T-cell (primary cell): ENCODE data around the gene TCFL5. TPM values are rescaled to one million over a fixed set of nuclear protein-coding genes. Genes with fewer than 3 reads are reported as not detected.

ENCODE experiments used
- ATAC-seq, 4 experiments: fragments of 200-7000 bp in 3 of 4; fragments of 150-1000 bp in 1 of 4; cut with Tn5 transposase; replicated peaks in 1 of 4; 1 replicate in 3 of 4; 2 replicates in 1 of 4; pipeline ENCODE4 v1.10.0; 2021; ENCODE audit warnings: moderate library complexity in 3 of 4, mild to moderate bottlenecking in 2 of 4, moderate number of reproducible peaks in 1 of 4
- CTCF ChIA-PET, 2 donors: fragments of 300-600 bp; sonication (Branson Sonifier 250); formaldehyde crosslinking; loops; one replicate each; lab custom pipeline; 2022; ENCODE audit warnings: antibody characterized with exemption in 2 of 2; lab: Charles Lee
- POLR2A ChIA-PET, 2 donors: fragments of 300-600 bp; sonication (Branson Sonifier 250); formaldehyde crosslinking; loops; one replicate each; lab custom pipeline; 2022; ENCODE audit warnings: antibody characterized with exemption in 2 of 2; lab: Charles Lee
- DNase-seq, 35 experiments: peaks; one replicate each; pipeline versions ENCODE4 v3.0.0 to v3.0.0-alpha.2; 2013 to 2023
- H3K27ac ChIP-seq: one replicate; pipeline ENCODE4 v1.5.1; 2013; ENCODE audit warnings: low read length
- H3K27me3 ChIP-seq, 2 experiments: replicated peaks in 1 of 2; 1 replicate in 1 of 2; 2 replicates in 1 of 2; pipeline versions ENCODE4 v1.6.1 to v1.7.0; 2013; ENCODE audit warnings: low read length in 1 of 2, mixed read lengths in 1 of 2; ENCODE audit not compliant: control insufficient read depth in 2 of 2, insufficient read depth in 2 of 2; ENCODE audit errors: extremely low read depth in 1 of 2
- H3K36me3 ChIP-seq, 2 donors: 1 replicate in 1 of 2; 2 replicates in 1 of 2; pipeline versions ENCODE4 v1.6.1 to v1.7.0; 2013; ENCODE audit warnings: low read length in 1 of 2; ENCODE audit not compliant: control insufficient read depth in 2 of 2, insufficient read depth in 1 of 2; ENCODE audit errors: extremely low read depth in 1 of 2
- H3K4me1 ChIP-seq, 2 experiments: 1 replicate in 1 of 2; 2 replicates in 1 of 2; pipeline versions ENCODE4 v1.6.1 to v1.7.0; 2013; ENCODE audit warnings: low read length in 2 of 2, mixed read lengths in 1 of 2; ENCODE audit not compliant: insufficient read depth in 2 of 2, control insufficient read depth in 1 of 2; ENCODE audit errors: extremely low read depth in 1 of 2
- H3K4me3 ChIP-seq, 2 donors: 1 replicate in 1 of 2; 2 replicates in 1 of 2; pipeline versions ENCODE4 v1.5.1 to v1.7.0; 2013; ENCODE audit warnings: mild to moderate bottlenecking in 2 of 2, low read length in 1 of 2, moderate library complexity in 1 of 2; ENCODE audit not compliant: control insufficient read depth in 1 of 2; ENCODE audit errors: extremely low read depth in 1 of 2
- H3K9me3 ChIP-seq: 2 replicates; pipeline ENCODE4 v1.7.0; 2013
- H3K27ac Mint-ChIP-seq, 2 donors: one replicate each; pipeline ENCODE4 v1.8.0; 2020 to 2021; ENCODE audit warnings: mild to moderate bottlenecking in 2 of 2, mixed read lengths in 2 of 2
- H3K27me3 Mint-ChIP-seq, 2 donors: one replicate each; pipeline ENCODE4 v1.8.0; 2021 to 2022; ENCODE audit warnings: mixed read lengths in 2 of 2
- H3K36me3 Mint-ChIP-seq: one replicate; pipeline ENCODE4 v1.8.0; 2021; ENCODE audit warnings: mixed read lengths
- H3K4me1 Mint-ChIP-seq, 3 donors: one replicate each; pipeline ENCODE4 v1.8.0; 2020 to 2022; ENCODE audit warnings: mixed read lengths in 3 of 3, mild to moderate bottlenecking in 1 of 3
- H3K4me3 Mint-ChIP-seq, 3 donors: one replicate each; pipeline ENCODE4 v1.8.0; 2020 to 2022; ENCODE audit warnings: mild to moderate bottlenecking in 3 of 3, mixed read lengths in 3 of 3, moderate library complexity in 3 of 3
- H3K9me3 Mint-ChIP-seq, 3 donors: one replicate each; pipeline ENCODE4 v1.8.0; 2020 to 2022; ENCODE audit warnings: mixed read lengths in 3 of 3
- WGBS: methylation state at CpG from one replicate; pipeline ENCODE4 v1.1.5; 2013; ENCODE audit warnings: missing lambda C conversion rate; ENCODE audit not compliant: insufficient coverage; 5-methylcytosine and 5-hydroxymethylcytosine counted together
- total RNA-seq, 35 experiments: library from RNA in 6 of 35; stranded (reverse) in 6 of 35; fragments of 120-200 nt in 1 of 35; gene quantifications; one replicate each; pipeline versions ENCODE4 v1.2.1 to v1.2.4 and lab custom pipeline; 2013 to 2026

Gene TCFL5
- total RNA-seq, 5 donors from 2014 or later (not counting 1 experiment from before 2014, with no cell fraction given) = 5.0 to 12.7 (median 8.5) TPM

GRCh38 chr20:62799873-62800272 lies 61.7 kb downstream of the TCFL5 start:
- Histone ChIP-seq H3K27me3 (no peaks in the 10 kb centered on the region), H3K27ac (no peak overlapping the region), H3K4me3 (no peak overlapping the region), H3K4me1 (peaks cover 7 to 35% of the 10 kb centered on the region in 2 experiments), H3K9me3 (no peaks in the 10 kb centered on the region), H3K36me3 (peaks cover 0 to 24% of the 10 kb centered on the region in 2 donors)
- ATAC-seq (no peak), DNase-seq (no peak)
- CTCF ChIA-PET = no interaction called here
- no peak overlapping the region for H3K27ac Mint-ChIP-seq
- H3K27me3 Mint-ChIP-seq = no peaks in the 10 kb centered on the region
- POLR2A ChIA-PET = no interaction called here
- 100% methylated on average over 3 of the region's 10 CpGs for WGBS
- no peak overlapping the region for H3K4me3 Mint-ChIP-seq
- peaks cover 25 to 30% (median 28%) of the 10 kb centered on the region in 3 donors for H3K4me1 Mint-ChIP-seq
- no peaks in the 10 kb centered on the region for H3K9me3 Mint-ChIP-seq
- H3K36me3 Mint-ChIP-seq = peaks cover 20% of the 10 kb centered on the region

- Mint-ChIP-seq H3K27ac (no peak overlapping the region), H3K4me1 (peaks cover 25 to 29% (median 29%) of the 10 kb centered on the region in 3 donors), H3K4me3 (no peak overlapping the region), H3K9me3 (no peaks in the 10 kb centered on the region), H3K36me3 (peaks cover 20% of the 10 kb centered on the region), H3K27me3 (no peaks in the 10 kb centered on the region)
- Histone ChIP-seq H3K36me3 (peaks cover 0 to 24% of the 10 kb centered on the region in 2 donors), H3K27ac (no peak overlapping the region), H3K9me3 (no peaks in the 10 kb centered on the region), H3K4me1 (peaks cover 7 to 39% of the 10 kb centered on the region in 2 experiments), H3K27me3 (no peaks in the 10 kb centered on the region), H3K4me3 (no peak overlapping the region)
- ChIA-PET POLR2A (no interaction called here), CTCF (no interaction called here)
- DNase-seq = no peak
- no peak for ATAC-seq
- WGBS = 97% methylated on average over 15 of the region's 19 CpGs
Observed at GRCh38 chr20:62799459-62799858, 62.2 kb downstream of the TCFL5 start.

- POLR2A ChIA-PET = no interaction called here
- CTCF ChIA-PET = no interaction called here
- Mint-ChIP-seq H3K36me3 (peaks cover 20% of the 10 kb centered on the region), H3K4me1 (peaks cover 21 to 27% (median 25%) of the 10 kb centered on the region in 3 donors), H3K4me3 (no peak overlapping the region), H3K27me3 (no peaks in the 10 kb centered on the region), H3K27ac (no peak overlapping the region), H3K9me3 (no peaks in the 10 kb centered on the region)
- Histone ChIP-seq H3K27me3 (no peaks in the 10 kb centered on the region), H3K9me3 (no peaks in the 10 kb centered on the region), H3K27ac (no peak overlapping the region), H3K4me3 (no peak overlapping the region), H3K4me1 (peaks cover 7 to 36% of the 10 kb centered on the region in 2 experiments), H3K36me3 (peaks cover 0 to 24% of the 10 kb centered on the region in 2 donors)
- DNase-seq (no peak), ATAC-seq (no peak)
- WGBS = 83% methylated on average over 8 of the region's 8 CpGs
Observed at GRCh38 chr20:62799036-62799435, 62.6 kb downstream of the TCFL5 start.

- H3K27ac Mint-ChIP-seq = peak overlapping the region; percentile 74
- no peak for DNase-seq
- H3K9me3 Mint-ChIP-seq = no peaks in the 10 kb centered on the region
- H3K36me3 ChIP-seq = peaks cover 0 to 24% of the 10 kb centered on the region in 2 donors
- H3K4me3 Mint-ChIP-seq = peak overlapping the region; percentile 80 to 83 (median 81)
- no peak for ATAC-seq
- H3K27me3 ChIP-seq = no peaks in the 10 kb centered on the region
- H3K4me1 ChIP-seq = peaks cover 12 to 43% of the 10 kb centered on the region in 2 experiments
- H3K27me3 Mint-ChIP-seq = no peaks in the 10 kb centered on the region
- no peaks in the 10 kb centered on the region for H3K9me3 ChIP-seq
- peaks cover 26 to 32% (median 31%) of the 10 kb centered on the region in 3 donors for H3K4me1 Mint-ChIP-seq
- H3K27ac ChIP-seq = no peak overlapping the region
- POLR2A ChIA-PET = no interaction called here
- 92% methylated on average over 26 of the region's 26 CpGs for WGBS
- CTCF ChIA-PET = interaction anchor here in 1 of 2 donors (0.5 kb wide), 1 partner anchor 71 kb away, joined by 4 read pairs; no protein-coding TSS in a partner anchor
- H3K4me3 ChIP-seq = no peak overlapping the region
- H3K36me3 Mint-ChIP-seq = peaks cover 20% of the 10 kb centered on the region
Observed at GRCh38 chr20:62797671-62798532, 63.7 kb downstream of the TCFL5 start.

- Mint-ChIP-seq H3K4me3 (peak overlapping the region; percentile 80 to 83 (median 81)), H3K4me1 (peaks cover 30 to 35% (median 31%) of the 10 kb centered on the region in 3 donors), H3K9me3 (no peaks in the 10 kb centered on the region), H3K27ac (peak overlapping the region; percentile 74 to 81), H3K27me3 (no peaks in the 10 kb centered on the region), H3K36me3 (peaks cover 20% of the 10 kb centered on the region)
- Histone ChIP-seq H3K27ac (no peak overlapping the region), H3K4me3 (peak overlapping the region; percentile 27 to 31), H3K27me3 (no peaks in the 10 kb centered on the region), H3K9me3 (no peaks in the 10 kb centered on the region), H3K36me3 (peaks cover 0 to 24% of the 10 kb centered on the region in 2 donors), H3K4me1 (peaks cover 12 to 48% of the 10 kb centered on the region in 2 experiments)
- DNase-seq = peak in 1 of 35 experiments; percentile 48
- CTCF ChIA-PET = interaction anchor here in 1 of 2 donors (0.5 kb wide), 1 partner anchor 72 kb away, joined by 4 read pairs; no protein-coding TSS in a partner anchor
- WGBS = 48% methylated on average over 28 of the region's 53 CpGs
- ATAC-seq = no peak
- POLR2A ChIA-PET = interaction anchor here (0.6 to 1.0 kb wide), 3 partner anchors 145 to 496 kb away, joined by 3 read pairs; no protein-coding TSS in a partner anchor
Observed at GRCh38 chr20:62796699-62797491, 64.7 kb downstream of the TCFL5 start.
